ENCODE results near the gene STOM. TPM values are rescaled to one million over a fixed set of nuclear protein-coding genes. Genes with fewer than 3 reads are reported as not detected.

Gene STOM
- total RNA-seq, 2 donors from 2014 or later, result 26.6 to 35.6 TPM

GRCh38 chr9:121289026-121289771 lies 80.9 kb downstream of the STOM start:
- 30 to 60% methylated on average over 1 to 10 of the region's 10 CpGs for WGBS, 2 experiments (ENCODE audit: insufficient coverage in 1 of 2, insufficient read length in 1 of 2)
- Histone ChIP-seq H3K4me3 (ENCODE audit: low read length) (no peak overlapping the region), H3K9me3 (ENCODE audit: control insufficient read depth, low read length) (no peaks in the 10 kb centered on the region), H3K4me1 (ENCODE audit: control insufficient read depth, insufficient read depth, low read length) (peaks cover 23% of the 10 kb centered on the region), H3K9ac (ENCODE audit: extremely low read depth, low read length, poor library complexity, severe bottlenecking) (peak overlapping the region; percentile 24), H3K27me3 (ENCODE audit: control insufficient read depth, insufficient read depth, low read length, poor library complexity, severe bottlenecking) (no peaks in the 10 kb centered on the region), H3K27ac (ENCODE audit: low read depth, low read length) (peak overlapping the region; percentile 82), H3K36me3 (ENCODE audit: control insufficient read depth, insufficient read depth, low read length) (no peaks in the 10 kb centered on the region)
- H3K27ac Mint-ChIP-seq, result peak overlapping the region; percentile 76
- H3K27me3 Mint-ChIP-seq (ENCODE audit: insufficient read depth), result peaks cover 10% of the 10 kb centered on the region
- H3K9me3 Mint-ChIP-seq, result no peaks in the 10 kb centered on the region
- H3K4me1 Mint-ChIP-seq, result peaks cover 46% of the 10 kb centered on the region
- H3K36me3 Mint-ChIP-seq (ENCODE audit: low read depth), result no peaks in the 10 kb centered on the region
- H3K4me3 Mint-ChIP-seq, result no peak overlapping the region
- TF ChIP-seq CTCF (conservative IDR thresholded peaks at IDR 0.05), result no peak
- peak; percentile 90 for DNase-seq

Other genes with a start within 250 kb of the STOM start
- 10 to 100 TPM; 35.9 to 40.7 TPM for gene RAB14, start 168.4 kb downstream of the STOM start, total RNA-seq
- gene GSN, start 102.1 kb downstream of the STOM start, total RNA-seq, result 10 to 100 TPM; 57.0 to 77.2 TPM
- not detected for gene GGTA1, start 129.6 kb upstream of the STOM start, total RNA-seq

Measured in endodermal cell (in vitro differentiated cells).